NCI-H510A (cell line): ENCODE measurements around the gene RARRES2.
A peak's percentile ranks its signal among the peaks of the same experiment; 100 is the strongest.

Experiments
- DNase-seq: peaks from one replicate; lab custom pipeline; 2025; lab: John Stamatoyannopoulos, UW

The RARRES2 gene

DNA sequence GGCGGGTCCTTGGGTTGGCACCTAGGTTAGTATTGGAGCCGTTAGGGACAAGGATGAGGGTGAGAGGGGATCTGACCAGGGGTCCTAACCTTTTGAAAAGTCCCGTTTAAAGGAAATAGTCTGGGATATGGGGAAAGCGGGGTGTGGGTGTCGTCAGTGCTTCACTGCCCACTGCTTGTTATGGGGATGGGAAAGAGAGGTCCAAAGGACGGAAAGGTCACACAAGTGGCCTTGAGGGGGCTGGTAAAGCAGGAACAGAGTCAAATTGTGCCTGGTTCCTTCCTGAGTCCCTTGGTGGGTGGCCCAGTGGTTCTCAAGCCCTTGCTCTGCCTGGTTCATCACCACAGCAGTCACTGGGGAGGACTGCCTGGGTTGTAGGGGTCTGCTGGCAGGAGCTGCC, 35.1 kb upstream of the RARRES2 start:
- DNase-seq = no peak

GRCh38 chr7:150375662-150376521, 34.5 kb upstream of the RARRES2 start:
- DNase-seq = no peak

- no peak for DNase-seq
These were observed 33.0 kb upstream of the RARRES2 start for GRCh38 chr7:150374472-150374871.

- no peak for DNase-seq
These were observed 32.6 kb upstream of the RARRES2 start for GRCh38 chr7:150374026-150374425.

DNA sequence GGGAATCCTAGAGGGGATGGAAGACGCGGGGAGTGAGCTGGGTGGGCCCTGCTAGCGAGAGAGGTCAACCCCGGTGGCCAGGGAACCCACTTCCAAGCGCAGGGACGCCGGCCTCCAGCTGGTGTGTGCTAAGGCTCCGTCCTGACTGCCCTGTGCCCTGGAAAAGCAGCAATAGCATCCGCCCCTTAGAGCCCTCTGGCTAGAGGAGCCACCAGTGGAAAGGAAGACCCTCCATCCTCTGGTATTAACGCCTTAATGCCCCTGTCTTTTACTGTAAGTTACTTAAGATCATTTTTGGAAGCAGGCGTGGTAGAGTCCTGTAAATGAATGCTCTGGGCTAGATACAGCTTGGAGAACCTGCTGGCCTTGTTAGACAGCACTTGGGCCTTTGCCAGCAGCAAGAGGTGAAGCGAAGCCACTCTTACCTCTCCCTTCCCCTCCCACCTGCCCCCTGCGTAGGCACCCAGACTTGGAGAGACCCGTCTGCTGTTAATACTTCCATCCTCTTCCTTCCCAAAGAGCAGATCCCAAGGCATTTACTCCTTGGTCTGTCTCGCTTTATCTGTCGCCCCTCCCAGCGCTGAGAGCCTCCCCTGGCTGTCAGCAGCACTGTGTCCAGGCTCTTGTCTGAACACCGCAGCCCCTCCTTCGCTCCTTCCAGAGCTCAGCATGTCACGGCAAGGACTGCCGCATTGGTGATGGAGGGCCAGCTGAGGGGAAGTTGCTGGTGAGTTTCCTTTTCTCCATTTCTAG, 31.8 kb upstream of the RARRES2 start:
- peak; percentile 28 for DNase-seq

- no peak for DNase-seq
These were observed 31.0 kb upstream of the RARRES2 start for GRCh38 chr7:150372271-150373048.

- no peak for DNase-seq
These were observed 30.5 kb upstream of the RARRES2 start for GRCh38 chr7:150371996-150372270.

DNA sequence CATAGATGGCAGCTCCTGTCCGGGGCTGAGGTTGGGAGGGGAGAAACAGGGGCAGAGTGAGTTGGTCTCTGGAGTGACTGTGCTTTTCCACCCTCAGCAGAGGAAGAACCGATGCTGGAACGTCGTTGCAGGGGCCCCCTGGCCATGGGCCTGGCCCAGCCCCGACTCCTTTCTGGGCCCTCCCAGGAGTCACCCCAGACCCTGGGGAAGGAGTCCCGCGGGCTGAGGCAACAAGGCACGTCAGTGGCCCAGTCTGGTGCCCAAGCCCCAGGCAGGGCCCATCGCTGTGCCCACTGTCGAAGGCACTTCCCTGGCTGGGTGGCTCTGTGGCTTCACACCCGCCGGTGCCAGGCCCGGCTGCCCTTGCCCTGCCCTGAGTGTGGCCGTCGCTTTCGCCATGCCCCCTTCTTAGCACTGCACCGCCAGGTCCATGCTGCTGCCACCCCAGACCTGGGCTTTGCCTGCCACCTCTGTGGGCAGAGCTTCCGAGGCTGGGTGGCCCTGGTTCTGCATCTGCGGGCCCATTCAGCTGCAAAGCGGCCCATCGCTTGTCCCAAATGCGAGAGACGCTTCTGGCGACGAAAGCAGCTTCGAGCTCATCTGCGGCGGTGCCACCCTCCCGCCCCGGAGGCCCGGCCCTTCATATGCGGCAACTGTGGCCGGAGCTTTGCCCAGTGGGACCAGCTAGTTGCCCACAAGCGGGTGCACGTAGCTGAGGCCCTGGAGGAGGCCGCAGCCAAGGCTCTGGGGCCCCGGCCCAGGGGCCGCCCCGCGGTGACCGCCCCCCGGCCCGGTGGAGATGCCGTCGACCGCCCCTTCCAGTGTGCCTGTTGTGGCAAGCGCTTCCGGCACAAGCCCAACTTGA, 29.9 kb upstream of the RARRES2 start:
- no peak for DNase-seq

DNA sequence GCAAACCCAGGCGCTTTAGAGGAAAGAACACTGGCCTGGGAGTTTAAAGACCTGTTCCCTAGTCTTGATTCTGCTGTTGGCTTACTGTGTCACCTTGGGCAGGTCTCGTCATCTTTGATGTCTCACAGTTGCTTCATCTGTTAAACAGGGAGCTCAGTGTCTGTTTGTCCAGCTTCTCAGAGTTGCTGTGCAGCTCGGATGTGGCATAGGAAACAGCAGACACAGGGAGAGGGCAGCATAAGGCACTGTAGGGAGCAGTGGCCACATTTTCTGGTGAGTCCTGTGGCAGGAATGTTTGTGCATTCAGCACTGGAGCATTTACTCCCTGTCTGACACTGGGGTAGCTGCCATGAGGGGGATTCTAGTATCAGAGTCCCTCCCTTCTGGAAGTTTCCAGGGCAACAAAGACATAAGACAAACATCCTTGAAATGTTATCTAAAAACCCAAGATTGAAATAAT, 29.2 kb upstream of the RARRES2 start:
- no peak for DNase-seq

GRCh38 chr7:150369748-150370501, 28.5 kb upstream of the RARRES2 start:
- DNase-seq = no peak

DNA sequence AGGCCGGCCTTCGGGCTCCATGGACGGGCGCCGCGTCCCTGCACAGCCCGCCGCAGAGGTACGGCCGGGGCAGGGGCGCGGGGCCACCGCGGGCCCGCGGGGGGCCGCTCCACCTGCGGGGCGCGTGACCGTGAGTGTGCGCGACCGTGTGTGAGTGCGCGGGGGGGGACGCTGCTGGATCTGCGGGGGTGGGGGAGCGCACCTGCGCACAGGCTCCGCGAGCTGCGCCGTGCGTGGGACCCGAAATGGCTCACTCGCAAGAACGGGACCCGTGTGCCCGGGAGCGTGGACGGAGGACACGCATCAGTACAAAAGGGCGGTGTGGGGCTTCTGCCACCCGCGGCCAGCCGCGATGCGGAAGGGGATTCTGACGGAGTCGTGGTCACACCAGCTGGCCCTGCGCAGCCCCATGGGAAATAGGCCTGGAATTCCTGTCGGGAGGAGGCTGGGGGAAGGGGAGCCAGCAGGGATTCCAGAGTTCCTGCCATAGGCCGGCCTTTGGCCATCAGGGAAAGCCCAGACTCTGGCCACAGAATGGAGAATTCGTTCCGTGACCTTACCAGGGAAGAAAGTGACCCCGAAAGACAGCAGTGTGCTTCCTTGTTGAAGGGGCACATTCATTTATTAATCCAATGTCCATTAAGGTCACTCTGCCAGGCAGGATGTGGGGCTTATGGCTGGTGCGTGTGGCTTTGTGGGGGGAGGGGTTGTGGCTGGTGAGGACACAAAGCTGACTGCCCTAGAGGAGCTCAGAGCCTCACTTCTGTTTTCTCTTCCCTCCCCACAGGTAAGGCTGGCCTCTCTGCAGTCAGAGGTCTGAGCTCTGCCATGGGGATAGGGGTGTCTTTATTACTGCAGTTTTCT, 27.7 kb upstream of the RARRES2 start:
- no peak for DNase-seq

DNA sequence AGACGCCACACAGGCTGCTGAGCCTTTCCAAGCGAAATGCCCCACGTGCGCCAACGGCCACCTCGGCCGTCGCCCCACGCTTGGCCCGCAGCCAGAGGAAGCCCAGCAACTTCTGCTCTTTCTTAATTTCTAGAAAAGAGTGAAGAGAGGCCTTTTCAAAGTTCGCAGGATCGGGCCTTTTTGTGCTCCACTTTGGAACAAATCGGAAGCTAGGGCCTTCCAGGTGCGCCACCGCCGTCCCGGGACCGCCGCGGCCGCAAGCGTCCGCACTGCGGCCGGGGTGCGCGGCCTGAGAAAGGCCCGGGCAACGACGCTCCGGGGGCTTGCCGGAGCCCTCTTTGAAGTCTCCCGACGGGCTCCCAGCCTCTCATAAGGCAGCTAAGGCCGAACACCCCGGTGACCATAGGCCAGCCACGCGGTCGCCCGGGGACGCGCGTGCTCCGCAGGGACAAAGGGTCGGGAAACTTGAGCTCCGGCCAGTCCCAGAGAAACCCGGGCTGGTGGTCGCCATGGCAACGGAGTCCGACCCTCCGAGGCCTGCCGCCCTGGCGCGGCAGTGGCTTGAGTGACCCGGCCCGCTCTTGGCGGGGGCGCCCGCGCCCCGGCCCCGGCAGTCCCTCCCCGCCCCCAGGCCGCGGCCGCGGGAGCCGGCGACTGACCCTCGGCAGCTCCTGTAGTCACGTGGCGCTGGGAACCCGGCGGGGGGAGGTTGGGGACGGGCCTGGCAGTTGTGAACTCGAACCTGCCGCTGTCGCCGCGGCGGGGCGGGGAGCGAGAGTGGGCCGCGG, 26.9 kb upstream of the RARRES2 start, which contains the start of gene REPIN1:
Gene REPIN1 (plus strand): TSS at position 727 of the 788 bp plus-strand sequence. CDS start 890 bp downstream, outside the sequence.
- peak; percentile 61 for DNase-seq

DNA sequence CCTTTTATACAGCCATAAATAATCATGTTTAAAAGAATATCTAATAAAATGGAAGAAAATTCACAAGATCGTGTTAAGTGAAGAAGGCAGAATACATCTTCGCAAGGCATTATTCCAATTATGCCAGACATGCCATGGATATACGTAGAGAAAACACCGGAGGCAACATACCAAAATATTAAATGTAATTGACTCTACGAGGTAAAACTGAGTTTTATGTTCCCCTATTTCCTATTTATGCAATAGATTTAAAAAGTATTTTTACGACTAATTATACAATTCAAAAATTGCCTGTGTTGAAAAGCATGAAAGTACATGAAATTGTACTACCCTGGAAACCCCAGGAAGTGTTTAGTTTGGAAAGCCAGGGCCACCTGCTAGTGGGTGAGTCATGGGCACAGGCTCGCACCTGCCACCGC, 26.3 kb upstream of the RARRES2 start:
- DNase-seq = peak; percentile 77

- DNase-seq = no peak
These were observed 24.4 kb upstream of the RARRES2 start for GRCh38 chr7:150365673-150366398.

DNA sequence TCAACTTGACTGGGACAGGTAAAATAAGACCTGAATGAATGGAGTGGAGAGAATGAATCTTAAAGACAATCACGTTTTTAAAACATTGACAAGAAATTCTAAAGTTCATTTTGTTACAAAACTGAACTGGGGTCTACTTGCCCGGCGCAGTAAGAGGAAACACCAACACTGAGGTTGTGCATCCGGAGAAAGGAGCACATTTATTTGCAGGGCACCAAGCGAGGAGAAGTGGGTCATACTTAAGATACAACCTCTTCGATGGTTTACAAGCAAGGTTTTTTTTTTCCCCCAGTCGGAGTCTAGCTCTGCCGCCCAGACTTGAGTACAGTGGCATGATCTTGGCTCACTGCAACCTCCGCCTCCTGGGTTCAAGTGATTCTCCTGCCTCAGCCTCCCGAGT, 23.8 kb upstream of the RARRES2 start:
- DNase-seq = no peak

DNA sequence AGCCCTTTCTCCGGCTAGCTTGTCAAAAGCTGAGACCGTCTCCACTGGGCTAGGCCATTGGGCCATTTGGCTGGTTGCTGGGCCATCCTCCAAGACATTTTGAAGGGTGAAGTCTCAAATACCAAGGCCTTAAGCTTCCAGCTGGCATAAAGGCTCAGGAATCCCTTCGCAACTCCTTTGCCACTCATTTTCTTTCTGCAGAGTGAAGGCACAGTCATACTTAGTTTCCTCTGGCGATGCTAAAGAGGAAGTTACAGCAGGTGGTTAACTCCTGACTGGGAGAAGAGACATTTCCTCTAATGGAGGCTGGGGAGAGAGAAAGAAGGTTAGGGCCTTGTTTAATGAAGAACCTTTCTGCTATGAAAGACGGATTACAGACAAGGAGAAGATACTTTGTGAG, 22.4 kb upstream of the RARRES2 start:
- DNase-seq = no peak

- no peak for DNase-seq
These were observed 21.9 kb upstream of the RARRES2 start for GRCh38 chr7:150363370-150363769.
